Amniotic stem cell (primary cell): Measurements from ENCODE around the gene PHLDA1.
"Not testable (repeated sequence)": the region's sequence is repeated elsewhere in the genome, so short reads cannot be mapped to it uniquely, and the experiment has no call there.

Source experiments
- DNase-seq: peaks from one replicate; lab custom pipeline; 2025; lab: John Stamatoyannopoulos, UW

PHLDA1 gene

GRCh38 chr12:76018111-76018510, 13.5 kb downstream of the PHLDA1 start:
- no peak for DNase-seq

GRCh38 chr12:76014007-76014406, 17.6 kb downstream of the PHLDA1 start:
- no peak for DNase-seq

GRCh38 chr12:76013603-76014002, 18.0 kb downstream of the PHLDA1 start:
- DNase-seq: no peak

- no peak for DNase-seq
Measured at GRCh38 chr12:76012644-76013043, 18.9 kb downstream of the PHLDA1 start.

GRCh38 chr12:76010732-76011458, 20.7 kb downstream of the PHLDA1 start:
- no peak for DNase-seq

GRCh38 chr12:76008428-76008827, 23.1 kb downstream of the PHLDA1 start:
- no peak for DNase-seq

- DNase-seq: no peak
Measured at GRCh38 chr12:76007640-76008039, 23.9 kb downstream of the PHLDA1 start.

- no peak for DNase-seq
Measured at GRCh38 chr12:76006028-76006925, 25.3 kb downstream of the PHLDA1 start.

GRCh38 chr12:76003355-76003638, 28.3 kb downstream of the PHLDA1 start:
- DNase-seq: no peak

GRCh38 chr12:76002598-76003354, 28.8 kb downstream of the PHLDA1 start:
- DNase-seq: no peak

- DNase-seq: no peak
Measured at GRCh38 chr12:75998292-75999063, 33.1 kb downstream of the PHLDA1 start.

GRCh38 chr12:75997658-75998057, 33.9 kb downstream of the PHLDA1 start:
- no peak for DNase-seq

- no peak for DNase-seq
Measured at GRCh38 chr12:75996861-75997447, 34.6 kb downstream of the PHLDA1 start.

- no peak for DNase-seq
Measured at GRCh38 chr12:75995691-75996090, 35.9 kb downstream of the PHLDA1 start.

- DNase-seq: no peak
Measured at GRCh38 chr12:75994069-75994740, 37.4 kb downstream of the PHLDA1 start.

- DNase-seq: no peak
Measured at GRCh38 chr12:75991753-75992152, 39.8 kb downstream of the PHLDA1 start.

GRCh38 chr12:75990189-75990912, 41.2 kb downstream of the PHLDA1 start:
- no peak for DNase-seq

GRCh38 chr12:75987709-75988108, 43.9 kb downstream of the PHLDA1 start:
- not testable (repeated sequence) for DNase-seq

- no peak for DNase-seq
Measured at GRCh38 chr12:75986001-75986746, 45.4 kb downstream of the PHLDA1 start.

- no peak for DNase-seq
Measured at GRCh38 chr12:75985566-75985965, 46.0 kb downstream of the PHLDA1 start.
